GM21447 (cell line): ENCODE results near the gene SUGCT.

ENCODE experiments used
- ATAC-seq: cut with Tn5 transposase; IDR thresholded peaks from one replicate; pipeline ENCODE4 v1.9.1; 2021; ENCODE audit not compliant: unreplicated experiment

Gene SUGCT

GRCh38 chr7:40457776-40458480 is 323.1 kb downstream of the SUGCT start:
- no peak for ATAC-seq

GRCh38 chr7:40463446-40463845 is 328.6 kb downstream of the SUGCT start:
- no peak for ATAC-seq

- ATAC-seq, result no peak
Measured at GRCh38 chr7:40468891-40469864, 334.4 kb downstream of the SUGCT start.

- ATAC-seq, result no peak
Measured at GRCh38 chr7:40470091-40470592, 335.3 kb downstream of the SUGCT start.

- no peak for ATAC-seq
Measured at GRCh38 chr7:40470817-40471216, 336.0 kb downstream of the SUGCT start.

GRCh38 chr7:40471891-40472290 is 337.1 kb downstream of the SUGCT start:
- no peak for ATAC-seq

- peak; percentile 98 for ATAC-seq
Measured at GRCh38 chr7:40474790-40475680, 340.2 kb downstream of the SUGCT start.

- ATAC-seq, result peak; percentile 10
Measured at GRCh38 chr7:40475681-40475982, 340.8 kb downstream of the SUGCT start.

GRCh38 chr7:40477094-40477493 is 342.3 kb downstream of the SUGCT start:
- ATAC-seq, result no peak

- ATAC-seq, result no peak
Measured at GRCh38 chr7:40482845-40483244, 348.0 kb downstream of the SUGCT start.

GRCh38 chr7:40483630-40484029 is 348.8 kb downstream of the SUGCT start:
- ATAC-seq, result no peak

- ATAC-seq, result no peak
Measured at GRCh38 chr7:40489844-40490602, 355.2 kb downstream of the SUGCT start.

GRCh38 chr7:40490603-40490924 is 355.8 kb downstream of the SUGCT start:
- ATAC-seq, result no peak

GRCh38 chr7:40492946-40493345 is 358.1 kb downstream of the SUGCT start:
- ATAC-seq, result no peak

- no peak for ATAC-seq
Measured at GRCh38 chr7:40493609-40494051, 358.8 kb downstream of the SUGCT start.

- no peak for ATAC-seq
Measured at GRCh38 chr7:40498924-40499510, 364.2 kb downstream of the SUGCT start.

- ATAC-seq, result no peak
Measured at GRCh38 chr7:40499718-40500117, 364.9 kb downstream of the SUGCT start.

GRCh38 chr7:40500219-40500618 is 365.4 kb downstream of the SUGCT start:
- no peak for ATAC-seq

- ATAC-seq, result no peak
Measured at GRCh38 chr7:40502359-40502758, 367.6 kb downstream of the SUGCT start.

- no peak for ATAC-seq
Measured at GRCh38 chr7:40506158-40506557, 371.4 kb downstream of the SUGCT start.
